Testis (tissue), 3 donors: ENCODE data around the gene GNG14. TPM values are rescaled to one million over a fixed set of nuclear protein-coding genes. Genes with fewer than 3 reads are reported as not detected.
A peak's percentile ranks its signal among the peaks of the same experiment; 100 is the strongest.
"Not testable (repeated sequence)": the region's sequence is repeated elsewhere in the genome, so short reads cannot be mapped to it uniquely, and the experiment has no call there.

Source experiments
- DNase-seq: peaks from one replicate; pipeline ENCODE4 v3.0.0-alpha.2; 2019
- H3K27ac ChIP-seq, 2 donors: fragments of 200-600 bp; sonication (generic); one replicate each; pipeline ENCODE4 v1.5.1; 2019
- H3K27me3 ChIP-seq: fragments of 200-600 bp; sonication (generic); one replicate; pipeline ENCODE4 v1.5.1; 2019
- H3K36me3 ChIP-seq: fragments of 200-600 bp; sonication (generic); one replicate; pipeline ENCODE4 v1.5.1; 2017; ENCODE audit warnings: low read depth; ENCODE audit errors: missing control alignments
- H3K4me1 ChIP-seq: fragments of 200-600 bp; sonication (generic); one replicate; pipeline ENCODE4 v1.5.1; 2019
- H3K4me3 ChIP-seq, 2 donors: fragments of 200-600 bp; sonication (generic); one replicate each; pipeline ENCODE4 v1.5.1; 2017 to 2019
- H3K9me3 ChIP-seq: fragments of 200-600 bp; sonication (generic); one replicate; pipeline ENCODE4 v1.5.1; 2017
- POLR2A ChIP-seq: fragments of 450-650 bp; IDR thresholded peaks from one replicate; pipeline ENCODE4 v1.6.1; 2017; ENCODE audit warnings: antibody characterized with exemption, mild to moderate bottlenecking, moderate library complexity
- WGBS, 2 donors: methylation state at CpG; one replicate each; pipeline ENCODE4 v1.1.5; 2018; 5-methylcytosine and 5-hydroxymethylcytosine counted together
- intact Hi-C: fragments of 100-400 bp; cut with DNase I; formaldehyde crosslinking; loops from one replicate; pipeline ENCODE4 v1.15.1; 2023; ENCODE audit warnings: low total_unique reads
- polyA plus RNA-seq: library from polyadenylated mRNA; stranded (reverse); fragments of 350-450 nt; fragmentation: Illumina TruSeq; extraction: RNeasy Lipid Tissue Mini Kit (QIAGEN cat#74804); gene quantifications from one replicate; pipeline ENCODE4 v1.2.3, GENCODE V29; 2014; ENCODE audit warnings: low read depth, low replicate concordance; ENCODE audit not compliant: insufficient read depth
- total RNA-seq, 2 donors: library from RNA; depleted of rRNA; stranded (reverse); fragments of >200 nt; gene quantifications; one replicate each; pipeline ENCODE4 v1.2.3, GENCODE V29; 2016
- TF ChIP-seq, protein P1 (sequence below), 3 experiments: fragments of 450-650 bp in 2 of 3; fragments of 200-600 bp in 1 of 3; sonication (generic) in 1 of 3; IDR thresholded peaks; one replicate each; pipeline ENCODE4 v1.5.1; 2016 to 2019; ENCODE audit warnings: antibody characterized with exemption in 3 of 3, mild to moderate bottlenecking in 2 of 3, moderate library complexity in 1 of 3

Gene GNG14
- total and polyA plus RNA-seq, 3 donors from 2014 or later, result 4.5 TPM; not detected in 2

DNA sequence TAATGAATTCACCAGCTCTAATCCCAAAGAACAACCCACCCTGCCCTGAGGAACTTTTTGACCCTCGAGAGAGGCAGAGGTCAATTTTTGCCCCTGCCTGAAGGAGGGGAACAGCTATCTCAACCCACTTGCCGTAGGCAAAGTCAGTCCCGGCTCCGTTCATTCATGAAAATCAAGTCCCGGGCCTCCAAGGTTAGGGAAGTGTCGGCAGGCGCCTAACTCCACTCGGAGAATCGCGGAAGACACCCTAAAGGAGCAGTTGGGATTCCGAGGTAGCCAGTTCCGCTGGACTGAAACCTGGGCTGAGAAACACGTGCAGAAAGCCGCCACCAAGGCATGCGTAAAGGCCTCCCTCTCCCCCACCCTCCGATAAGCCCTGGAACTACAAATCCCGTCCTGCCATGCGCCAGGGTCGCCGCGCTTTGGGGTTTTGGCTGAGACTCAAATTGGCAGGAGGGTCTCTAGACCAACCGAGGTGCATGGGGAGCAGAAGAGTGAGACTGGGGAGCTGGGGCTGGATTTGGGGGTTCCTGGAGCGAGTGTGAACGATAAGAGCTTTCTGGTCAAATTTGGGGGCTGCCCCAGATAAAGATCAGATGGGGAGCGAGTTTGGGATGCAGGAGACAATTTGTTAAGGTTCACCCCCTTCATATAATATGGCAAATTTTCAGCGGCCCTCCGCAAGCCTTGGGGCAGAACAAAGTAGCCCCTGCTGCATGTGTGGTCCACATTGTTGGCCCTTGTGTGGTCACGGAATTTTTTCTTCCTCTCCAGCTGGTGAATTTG, 36.0 kb downstream of the GNG14 start, which contains the start of gene TNPO2:
Gene TNPO2 (minus strand): TSS at position 292 of the 786 bp plus-strand sequence. CDS start 2,955 bp downstream, outside the sequence.
- no peaks in the 10 kb centered on the region for H3K36me3 ChIP-seq
- H3K27me3 ChIP-seq, result no peaks in the 10 kb centered on the region
- WGBS, 2 donors, result 2 to 4% methylated on average over 22 to 28 of the region's 28 CpGs
- no peaks in the 10 kb centered on the region for H3K9me3 ChIP-seq
- H3K4me3 ChIP-seq, result peak within 1 kb of the TSS; percentile 75 to 78
- peak; percentile 80 for DNase-seq
- H3K4me1 ChIP-seq, result peaks cover 22% of the 10 kb centered on the region
- intact Hi-C loops, result no loop called here
- peak within 1 kb of the TSS; percentile 2 to 95 for H3K27ac ChIP-seq
- TF ChIP-seq, protein P1, sequence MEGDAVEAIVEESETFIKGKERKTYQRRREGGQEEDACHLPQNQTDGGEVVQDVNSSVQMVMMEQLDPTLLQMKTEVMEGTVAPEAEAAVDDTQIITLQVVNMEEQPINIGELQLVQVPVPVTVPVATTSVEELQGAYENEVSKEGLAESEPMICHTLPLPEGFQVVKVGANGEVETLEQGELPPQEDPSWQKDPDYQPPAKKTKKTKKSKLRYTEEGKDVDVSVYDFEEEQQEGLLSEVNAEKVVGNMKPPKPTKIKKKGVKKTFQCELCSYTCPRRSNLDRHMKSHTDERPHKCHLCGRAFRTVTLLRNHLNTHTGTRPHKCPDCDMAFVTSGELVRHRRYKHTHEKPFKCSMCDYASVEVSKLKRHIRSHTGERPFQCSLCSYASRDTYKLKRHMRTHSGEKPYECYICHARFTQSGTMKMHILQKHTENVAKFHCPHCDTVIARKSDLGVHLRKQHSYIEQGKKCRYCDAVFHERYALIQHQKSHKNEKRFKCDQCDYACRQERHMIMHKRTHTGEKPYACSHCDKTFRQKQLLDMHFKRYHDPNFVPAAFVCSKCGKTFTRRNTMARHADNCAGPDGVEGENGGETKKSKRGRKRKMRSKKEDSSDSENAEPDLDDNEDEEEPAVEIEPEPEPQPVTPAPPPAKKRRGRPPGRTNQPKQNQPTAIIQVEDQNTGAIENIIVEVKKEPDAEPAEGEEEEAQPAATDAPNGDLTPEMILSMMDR (IDR thresholded peaks at IDR 0.05), result no peak
- no peak for TF ChIP-seq POLR2A

DNA sequence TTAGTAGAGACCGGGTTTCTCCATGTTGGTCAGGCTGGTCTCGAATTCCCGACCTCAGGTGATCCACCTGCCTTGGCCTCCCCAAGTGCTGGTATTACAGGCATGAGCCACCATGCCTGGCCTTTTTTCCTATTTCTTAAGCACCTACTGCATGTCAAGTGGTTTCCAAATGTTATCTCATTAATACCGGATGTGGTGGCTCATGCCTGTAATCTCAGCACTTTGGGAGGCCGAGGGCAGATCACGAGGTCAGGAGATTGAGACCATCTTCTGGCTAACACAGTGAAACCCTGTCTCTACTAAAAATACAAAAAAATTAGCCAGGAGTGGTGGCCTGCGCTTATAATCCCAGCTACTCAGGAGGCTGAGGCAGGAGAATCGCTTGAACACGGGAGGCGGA, 37.8 kb downstream of the GNG14 start:
- H3K9me3 ChIP-seq, H3K27me3 ChIP-seq, H3K36me3 ChIP-seq, H3K4me3 ChIP-seq, H3K27ac ChIP-seq, DNase-seq, intact Hi-C loops: not testable (repeated sequence)
- WGBS, 2 donors, result 85 to 91% methylated on average over 10 of the region's 10 CpGs
- H3K4me1 ChIP-seq, result peaks cover 17% of the 10 kb centered on the region

DNA sequence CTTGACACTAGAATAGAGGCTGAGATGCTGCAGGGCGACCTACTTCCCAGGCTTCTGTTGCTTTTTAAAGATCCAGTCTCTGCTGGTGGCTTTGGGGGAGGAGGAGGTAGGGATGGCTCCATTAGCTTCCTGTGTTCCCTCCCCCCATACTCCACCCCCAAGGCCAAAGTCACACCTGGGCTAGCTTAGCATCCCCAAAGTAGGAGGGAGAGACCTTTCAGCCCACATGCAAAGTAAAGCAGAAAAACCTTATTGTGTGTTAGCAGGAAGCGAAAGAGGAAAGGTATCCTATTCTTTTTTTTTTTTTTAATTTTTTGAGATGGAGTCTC, 39.2 kb downstream of the GNG14 start:
- Histone ChIP-seq H3K4me3 (no peak overlapping the region), H3K9me3 (no peaks in the 10 kb centered on the region), H3K4me1 (peaks cover 14% of the 10 kb centered on the region), H3K27ac (no peak overlapping the region), H3K27me3 (no peaks in the 10 kb centered on the region), H3K36me3 (no peaks in the 10 kb centered on the region)
- TF ChIP-seq, protein P1 (IDR thresholded peaks at IDR 0.05), result no peak
- TF ChIP-seq POLR2A, result no peak
- no peak for DNase-seq
- intact Hi-C loops, result no loop called here
- 91 to 98% methylated on average over 2 of the region's 2 CpGs for WGBS, 2 donors

DNA sequence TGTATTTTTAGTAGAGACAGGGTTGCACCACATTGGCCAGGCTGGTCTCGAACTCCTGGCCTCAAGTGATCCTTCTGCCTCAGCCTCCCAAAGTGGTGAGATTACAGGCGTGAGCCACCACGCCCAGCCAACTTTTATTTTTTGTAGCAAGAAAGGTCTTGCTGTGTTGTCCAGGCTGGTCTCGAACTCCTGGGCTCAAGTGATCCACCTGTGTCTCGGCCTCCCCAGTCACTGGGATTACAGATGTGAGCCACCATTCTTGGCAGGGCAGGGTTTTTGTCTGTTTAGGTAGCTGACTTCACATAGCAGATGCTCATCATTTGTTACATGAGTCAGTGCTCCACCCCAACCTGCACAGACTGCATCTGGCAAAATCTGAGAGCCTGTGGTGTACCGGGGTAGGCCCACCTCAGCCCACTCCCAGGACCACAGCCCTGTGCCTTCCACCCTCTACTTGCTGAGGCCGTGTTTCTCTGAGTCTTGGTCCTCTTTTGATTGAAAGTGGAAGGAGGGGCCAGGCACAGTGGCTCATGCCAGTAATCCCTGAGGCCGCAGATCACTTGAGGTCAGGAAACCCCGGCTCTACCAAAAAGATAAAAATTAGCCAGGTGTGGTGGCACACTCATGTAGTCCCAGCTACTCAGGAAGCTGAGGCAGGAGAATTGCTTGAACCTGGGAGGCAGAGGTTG, 40.1 kb downstream of the GNG14 start:
- WGBS, 2 donors, result 85 to 94% methylated on average over 8 to 9 of the region's 9 CpGs
- Histone ChIP-seq H3K4me3 (no peak overlapping the region), H3K27me3 (no peaks in the 10 kb centered on the region), H3K9me3 (no peaks in the 10 kb centered on the region), H3K27ac (no peak overlapping the region), H3K4me1 (peaks cover 23% of the 10 kb centered on the region), H3K36me3 (no peaks in the 10 kb centered on the region)
- intact Hi-C loops, result no loop called here
- TF ChIP-seq, protein P1 (IDR thresholded peaks at IDR 0.05), result no peak
- no peak for TF ChIP-seq POLR2A
- DNase-seq, result no peak

DNA sequence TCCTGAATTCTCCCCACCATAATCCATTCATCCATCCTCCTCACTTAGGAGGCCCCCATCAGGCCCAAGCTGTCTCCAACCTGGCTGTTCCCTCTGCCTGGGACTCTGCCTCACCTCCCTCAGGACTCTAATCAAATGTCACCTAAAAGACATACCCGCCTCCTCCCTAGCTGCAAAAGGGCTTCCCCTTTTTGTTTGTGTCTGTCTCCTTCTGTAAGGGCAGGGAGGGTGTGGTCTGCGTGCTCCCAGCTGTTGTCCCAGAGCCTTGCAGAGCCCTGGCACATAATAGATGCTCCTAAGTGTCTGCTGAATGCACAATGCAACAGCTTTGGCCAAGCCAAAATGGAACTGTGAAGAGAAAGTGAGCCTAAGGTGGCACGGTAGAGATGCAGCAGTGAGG, 42.3 kb downstream of the GNG14 start:
- H3K27me3 ChIP-seq, result no peaks in the 10 kb centered on the region
- DNase-seq, result no peak
- peaks cover 16% of the 10 kb centered on the region for H3K4me1 ChIP-seq
- no peak overlapping the region for H3K4me3 ChIP-seq
- intact Hi-C loops, result loop anchor here (10.0 kb wide), 1 partner anchor 65 kb away; the partner anchor contains the start of gene JUNB
- WGBS, 2 donors, result 71 to 72% methylated on average over 3 of the region's 3 CpGs
- H3K27ac ChIP-seq, result no peak overlapping the region
- no peaks in the 10 kb centered on the region for H3K9me3 ChIP-seq
- no peak for TF ChIP-seq POLR2A
- TF ChIP-seq, protein P1 (IDR thresholded peaks at IDR 0.05), result no peak
- no peaks in the 10 kb centered on the region for H3K36me3 ChIP-seq
